ENCODE measurements around the gene SETD7.
A peak's percentile ranks its signal among the peaks of the same experiment; 100 is the strongest.

Gene SETD7

DNA sequence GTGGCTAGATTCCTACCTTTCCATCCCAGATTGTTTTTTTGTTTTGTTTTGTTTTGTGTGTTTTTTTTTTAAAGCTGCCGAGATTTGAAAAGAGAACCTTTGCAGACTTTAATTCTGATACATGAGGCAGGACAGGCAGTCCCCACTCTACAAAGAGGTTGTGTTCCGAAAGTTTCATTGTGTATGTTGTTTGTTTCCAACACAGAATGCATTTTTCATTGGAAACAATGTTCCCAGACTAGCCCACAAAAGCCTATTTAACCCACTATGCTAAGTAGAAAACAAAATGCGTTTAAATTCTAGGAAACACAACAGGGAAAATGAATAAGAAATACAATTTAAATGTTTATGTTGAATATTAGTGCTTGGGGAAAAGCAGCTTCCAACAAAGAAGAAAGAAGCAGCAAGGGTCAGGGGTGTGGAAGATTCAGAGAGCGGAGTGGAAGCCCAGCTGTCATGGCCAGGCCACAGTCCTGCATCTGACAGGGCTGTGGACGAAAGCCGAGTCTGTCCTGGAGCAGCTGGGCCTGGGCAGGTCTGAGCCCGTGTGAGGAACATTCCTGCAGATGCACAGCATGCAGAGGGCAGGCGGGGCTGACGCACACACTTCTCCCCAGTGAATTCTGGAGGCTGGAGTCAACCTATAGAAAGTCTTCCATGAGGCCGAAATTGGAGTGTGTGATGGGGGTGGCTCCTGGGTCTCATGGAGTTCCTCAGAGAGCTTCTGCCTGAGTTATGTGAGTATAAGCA lies 12.4 kb upstream of the SETD7 start:
- DNase-seq: no peak

DNA sequence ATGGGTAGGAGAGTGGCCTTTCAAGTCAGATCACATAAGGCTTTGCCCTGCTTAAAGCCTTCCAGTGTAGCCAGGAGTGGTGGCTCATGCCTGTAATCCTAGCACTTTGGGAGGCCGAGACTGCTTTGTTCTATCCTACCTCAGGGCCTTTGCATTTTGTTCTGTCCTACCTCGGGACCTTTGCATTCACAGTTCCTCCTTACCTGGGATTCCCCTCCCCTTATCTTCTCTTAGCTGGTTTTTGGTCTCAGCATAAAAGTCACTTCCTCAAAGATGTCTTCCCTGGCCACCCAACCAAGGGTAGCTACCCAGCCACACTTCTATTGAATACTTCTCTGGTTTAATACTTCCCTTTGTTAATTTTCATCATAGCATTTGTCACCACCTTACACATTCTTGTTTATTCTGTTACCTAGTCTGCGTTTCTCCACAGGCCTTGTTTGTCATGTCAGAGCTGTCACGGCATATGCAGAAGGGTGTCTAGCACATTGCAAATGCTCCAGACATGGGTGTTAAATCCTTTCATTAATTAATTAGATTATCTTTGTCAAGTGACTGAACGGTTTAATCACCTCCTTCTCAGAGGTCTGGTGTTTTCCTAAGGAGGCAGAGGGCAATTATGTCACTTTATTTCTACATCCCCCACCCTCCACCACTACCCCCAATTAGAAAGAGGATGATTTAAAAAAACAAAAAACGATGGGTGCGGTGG lies 11.3 kb upstream of the SETD7 start:
- DNase-seq: no peak

DNA sequence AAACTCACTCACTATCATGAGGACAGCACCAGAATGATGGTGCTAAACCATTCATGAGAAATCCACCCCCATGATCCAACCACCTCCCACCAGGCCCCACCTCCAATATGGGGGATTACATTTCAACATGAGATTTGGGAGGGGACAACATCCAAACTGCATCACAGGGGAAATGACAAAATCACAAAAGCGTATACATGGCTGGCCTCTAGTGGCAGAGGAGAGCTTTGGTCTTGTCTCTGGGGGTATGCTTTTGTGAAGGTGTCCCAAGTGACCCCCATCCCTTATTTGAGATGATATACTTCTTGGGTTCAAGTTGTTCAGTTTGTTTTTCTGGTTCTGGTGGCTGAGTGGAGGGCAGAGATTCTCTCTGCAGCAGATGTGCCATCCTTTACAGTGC lies 8.5 kb upstream of the SETD7 start:
- DNase-seq: no peak

DNA sequence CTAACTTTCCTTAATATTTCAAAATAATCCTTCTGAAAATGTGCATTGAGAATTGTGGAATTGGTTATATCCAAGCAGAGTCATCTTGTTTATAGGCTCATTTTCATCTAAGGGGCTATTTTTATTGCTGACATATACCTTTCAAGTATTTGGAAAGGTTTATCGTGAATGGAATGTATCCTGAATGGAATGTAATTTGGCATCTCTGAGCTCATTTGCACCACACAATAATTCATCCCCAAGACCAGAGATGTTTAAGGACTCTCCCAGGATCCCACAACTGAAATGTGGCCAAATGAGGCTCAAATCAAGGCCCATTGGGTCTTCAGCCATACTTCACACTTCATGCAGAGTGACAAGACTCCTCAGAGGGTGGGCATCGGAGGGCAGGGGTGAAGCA lies 7.5 kb upstream of the SETD7 start:
- DNase-seq: no peak

GRCh38 chr4:139562839-139563238 lies 6.8 kb upstream of the SETD7 start:
- DNase-seq: no peak

DNA sequence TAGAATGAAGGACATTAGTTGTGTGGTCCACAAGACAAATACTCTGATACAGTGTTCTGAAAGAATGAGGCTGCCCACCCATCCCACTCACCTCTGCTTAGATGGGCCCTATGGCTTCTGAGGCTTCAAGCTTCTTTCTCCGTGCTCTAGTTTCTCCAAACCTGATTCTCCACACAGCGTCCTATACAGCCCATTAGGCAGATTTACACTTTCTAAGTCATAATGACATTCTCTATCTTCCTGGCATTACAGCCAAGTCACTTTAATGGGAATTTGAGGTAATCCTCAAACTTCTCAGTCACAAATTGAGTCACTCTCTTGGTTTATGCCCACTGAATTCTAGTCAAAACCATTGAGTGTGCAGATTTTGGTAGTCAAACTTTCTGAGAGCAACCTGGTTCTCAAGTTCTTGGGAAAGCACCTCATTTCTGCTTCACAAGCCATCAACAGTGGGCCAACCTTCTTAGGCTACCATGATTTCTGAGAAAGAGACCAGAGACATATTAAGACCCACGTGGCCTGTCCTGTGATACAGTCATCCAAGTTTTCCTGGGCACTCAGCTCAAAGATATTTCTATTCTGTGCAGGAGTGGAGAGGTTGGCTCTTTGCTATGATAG lies 6.2 kb upstream of the SETD7 start:
- no peak for DNase-seq

- DNase-seq: no peak
Measured at GRCh38 chr4:139560406-139561104, 4.5 kb upstream of the SETD7 start.

DNA sequence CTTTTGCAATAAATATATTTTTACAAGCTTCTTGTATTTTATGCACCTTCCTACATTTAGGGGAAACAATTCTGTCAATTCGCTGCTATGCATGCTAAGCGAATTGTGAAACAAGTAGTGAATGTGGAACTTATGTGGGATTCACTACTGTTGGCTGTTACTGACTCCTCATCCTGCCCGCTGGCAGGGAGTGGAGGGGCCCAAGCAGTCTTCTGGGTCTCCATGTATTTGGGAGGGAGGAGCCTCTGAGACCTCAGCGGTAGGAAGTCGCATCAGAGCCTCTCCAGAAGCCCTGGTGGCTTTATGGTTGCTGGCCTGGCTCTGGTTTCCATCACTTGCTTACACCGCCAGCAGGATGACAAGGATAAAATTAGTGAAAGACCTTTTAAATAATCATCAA lies 3.7 kb upstream of the SETD7 start:
- DNase-seq: no peak

DNA sequence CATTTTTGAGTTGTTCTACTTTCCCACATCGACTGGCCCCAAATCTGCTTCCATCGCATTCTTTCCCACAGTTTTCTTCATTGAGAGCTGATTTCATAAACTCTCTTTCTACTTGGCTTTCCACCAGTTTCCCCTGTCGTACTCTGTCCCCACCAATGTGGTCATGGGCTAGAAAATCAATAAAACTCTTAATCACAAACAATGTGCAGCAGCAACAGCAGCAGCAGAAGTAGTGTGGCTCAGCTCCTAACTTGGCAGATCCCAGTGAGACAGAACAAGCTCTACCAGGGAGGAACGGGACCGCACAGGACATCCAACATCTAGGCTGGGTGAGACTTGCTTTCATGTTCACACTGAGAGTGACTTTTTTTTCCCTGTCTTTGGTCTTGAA lies 3.1 kb upstream of the SETD7 start:
- DNase-seq: no peak

DNA sequence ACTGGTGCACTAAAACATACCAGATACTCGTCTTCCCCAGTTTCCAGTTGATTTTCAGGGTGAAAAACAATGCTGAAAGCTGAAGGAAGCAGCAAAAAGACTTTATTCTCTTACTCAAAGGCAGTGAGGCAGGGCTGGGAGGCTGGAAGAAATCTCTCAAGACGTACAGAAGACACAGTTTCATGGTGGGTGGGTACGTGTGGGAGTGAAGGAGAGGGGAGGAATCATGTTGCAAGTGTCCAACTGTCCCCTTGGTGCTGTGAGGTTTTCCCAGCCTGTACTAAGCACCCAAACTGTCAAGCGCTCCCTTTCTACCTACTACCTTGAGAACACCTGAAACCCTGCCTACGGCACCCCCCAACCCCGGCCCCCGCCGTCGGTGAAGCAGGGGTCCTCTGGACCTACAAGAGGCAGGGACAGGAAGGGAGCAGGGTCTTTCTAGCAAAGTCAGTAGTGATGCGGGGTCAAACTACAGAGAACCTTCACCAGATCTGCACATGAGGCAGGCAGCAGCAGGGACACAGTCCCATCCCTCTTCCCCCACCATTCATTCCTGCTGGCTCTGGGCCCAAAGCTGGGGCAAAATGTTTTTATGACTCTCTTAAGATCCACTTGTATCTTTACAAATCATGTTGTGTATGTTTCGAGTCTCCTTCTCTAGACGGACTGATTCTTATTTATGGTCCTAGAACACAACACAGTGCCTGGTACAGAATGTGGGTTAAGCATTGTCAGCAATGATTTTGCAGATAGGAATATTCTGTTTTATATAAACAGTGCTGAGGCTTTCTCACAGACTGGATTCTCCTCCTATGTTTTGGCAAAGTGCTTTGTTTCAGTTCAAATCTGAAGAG lies 2.4 kb upstream of the SETD7 start:
- DNase-seq: no peak

GRCh38 chr4:139557556-139558110 lies 1.6 kb upstream of the SETD7 start:
- no peak for DNase-seq

DNA sequence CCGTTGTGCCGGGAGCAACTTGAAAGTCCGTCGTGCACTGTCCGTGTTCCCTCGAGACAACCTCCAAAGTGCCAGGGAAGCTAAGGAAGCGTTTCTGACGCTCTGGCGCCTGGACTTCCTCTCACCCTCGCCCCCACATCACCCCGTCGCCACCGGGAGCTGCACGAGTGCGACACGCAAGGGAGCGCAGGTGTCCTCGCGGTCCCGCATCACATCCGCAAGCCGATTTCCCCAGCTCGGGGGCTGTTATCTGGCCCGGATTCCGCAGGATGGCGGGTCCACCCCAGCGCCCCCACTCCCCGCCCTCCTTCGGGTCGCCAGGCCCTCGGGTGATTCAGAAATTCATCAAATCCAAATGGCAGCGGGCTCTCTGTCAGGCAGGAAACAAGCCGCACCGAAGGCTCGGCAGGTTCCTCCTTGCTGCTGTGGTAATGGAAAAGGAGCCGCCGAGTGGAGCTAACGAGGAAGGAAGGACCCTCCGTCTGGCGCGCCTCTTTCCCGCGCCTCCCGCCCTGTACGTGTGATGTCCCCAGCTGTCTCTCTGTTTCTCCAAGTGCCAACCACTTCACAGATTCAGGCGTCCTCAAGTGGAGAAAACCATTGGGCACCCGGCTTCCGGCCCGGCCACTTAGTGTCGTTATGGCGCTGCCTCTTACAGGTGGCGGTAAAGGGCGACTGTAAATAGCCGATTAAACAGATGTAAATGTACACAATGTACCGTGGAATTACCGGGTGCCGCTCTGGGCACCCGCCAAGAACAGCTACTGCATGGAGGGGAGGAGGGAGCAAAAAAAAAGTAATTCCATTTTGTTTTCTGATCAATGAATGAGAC lies 921 bp upstream of the SETD7 start:
- DNase-seq: peak; percentile 50

GRCh38 chr4:139555705-139556070 lies 331 bp downstream of the SETD7 start:
- DNase-seq: no peak

- DNase-seq: peak; percentile 86
Measured at GRCh38 chr4:139554893-139555704, 920 bp downstream of the SETD7 start.

DNA sequence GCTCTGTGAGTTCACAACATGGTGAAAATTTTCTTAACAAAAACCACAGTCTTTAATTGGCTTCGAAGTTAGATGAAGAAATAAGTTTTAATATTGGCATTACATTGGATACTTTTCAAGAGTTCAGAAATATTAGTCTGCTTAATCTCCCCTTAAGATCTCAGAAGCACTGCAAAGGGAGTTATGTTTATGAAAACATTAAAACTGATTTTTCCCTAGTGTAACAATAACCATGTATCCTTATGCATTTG lies 1.5 kb downstream of the SETD7 start:
- DNase-seq: no peak

DNA sequence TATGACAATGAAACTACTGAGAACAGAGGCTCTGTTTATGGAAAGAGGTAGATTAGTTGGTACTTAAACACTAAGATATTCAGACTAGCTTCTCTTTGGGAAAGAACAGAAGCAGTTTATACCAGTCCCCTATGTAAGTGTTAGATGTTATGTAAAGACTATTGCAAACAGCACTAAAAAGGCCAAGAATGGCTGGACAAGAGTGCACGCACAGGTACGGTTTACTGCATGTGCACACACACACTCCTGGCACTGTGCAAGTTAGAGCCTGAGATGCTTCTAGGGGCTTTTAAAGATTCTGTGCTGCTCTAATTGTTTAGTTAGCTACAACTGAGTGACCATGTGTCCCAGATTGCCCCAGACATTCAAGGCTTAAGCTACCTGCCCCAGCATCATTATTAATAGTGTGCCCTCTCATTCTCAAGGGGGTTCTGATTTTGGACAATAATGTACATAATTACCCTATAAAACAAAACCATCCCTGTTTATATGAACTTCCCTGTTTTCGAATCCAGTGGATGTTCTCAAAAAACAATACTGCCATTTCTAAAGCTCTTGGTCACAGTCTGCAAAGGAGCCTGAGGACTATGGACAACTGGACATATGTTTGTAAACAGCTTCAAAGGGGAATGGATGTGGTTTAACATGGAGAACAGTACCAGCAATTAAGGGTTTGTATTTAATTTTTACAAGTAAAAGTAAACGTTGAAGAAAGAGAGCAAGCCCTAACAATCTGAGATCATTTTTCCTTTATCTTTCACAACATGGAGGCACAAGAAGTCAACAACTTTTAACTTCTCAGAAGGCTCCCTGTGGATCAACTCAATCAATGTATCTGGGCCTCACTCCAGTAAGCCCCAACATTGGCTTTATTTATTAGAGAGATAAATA lies 2.0 kb downstream of the SETD7 start:
- no peak for DNase-seq

GRCh38 chr4:139552517-139553307 lies 3.3 kb downstream of the SETD7 start:
- DNase-seq: no peak

GRCh38 chr4:139550724-139551429 lies 5.1 kb downstream of the SETD7 start:
- no peak for DNase-seq

Measured in activated CD4-positive, alpha-beta T cell treated with anti-CD3 and anti-CD28 coated beads, Interleukin-2, amount 50 U/mL, for 1 hour (primary cell).